Right lobe of liver (tissue), 4 donors: ENCODE measurements around the gene ACP6.

Experiments used
- CTCF ChIP-seq, 4 donors: fragments of 200-600 bp in 3 of 4; fragments of 450-650 bp in 1 of 4; IDR thresholded peaks; one replicate each; pipeline versions ENCODE4 v1.5.1 to v1.8.0; 2016 to 2022; ENCODE audit warnings: antibody characterized with exemption in 4 of 4, mild to moderate bottlenecking in 2 of 4
- POLR2A ChIP-seq: fragments of 450-650 bp; IDR thresholded peaks from one replicate; pipeline ENCODE4 v1.6.1; 2017; ENCODE audit warnings: antibody characterized with exemption, mild to moderate bottlenecking
- donor health status: DM: no; HTN: no; CAD: no.
- donor health status: DM: no; HTN: no; CAD: no.
- donor health status: DM: no; HTN: yes; CAD: no.

DNA sequence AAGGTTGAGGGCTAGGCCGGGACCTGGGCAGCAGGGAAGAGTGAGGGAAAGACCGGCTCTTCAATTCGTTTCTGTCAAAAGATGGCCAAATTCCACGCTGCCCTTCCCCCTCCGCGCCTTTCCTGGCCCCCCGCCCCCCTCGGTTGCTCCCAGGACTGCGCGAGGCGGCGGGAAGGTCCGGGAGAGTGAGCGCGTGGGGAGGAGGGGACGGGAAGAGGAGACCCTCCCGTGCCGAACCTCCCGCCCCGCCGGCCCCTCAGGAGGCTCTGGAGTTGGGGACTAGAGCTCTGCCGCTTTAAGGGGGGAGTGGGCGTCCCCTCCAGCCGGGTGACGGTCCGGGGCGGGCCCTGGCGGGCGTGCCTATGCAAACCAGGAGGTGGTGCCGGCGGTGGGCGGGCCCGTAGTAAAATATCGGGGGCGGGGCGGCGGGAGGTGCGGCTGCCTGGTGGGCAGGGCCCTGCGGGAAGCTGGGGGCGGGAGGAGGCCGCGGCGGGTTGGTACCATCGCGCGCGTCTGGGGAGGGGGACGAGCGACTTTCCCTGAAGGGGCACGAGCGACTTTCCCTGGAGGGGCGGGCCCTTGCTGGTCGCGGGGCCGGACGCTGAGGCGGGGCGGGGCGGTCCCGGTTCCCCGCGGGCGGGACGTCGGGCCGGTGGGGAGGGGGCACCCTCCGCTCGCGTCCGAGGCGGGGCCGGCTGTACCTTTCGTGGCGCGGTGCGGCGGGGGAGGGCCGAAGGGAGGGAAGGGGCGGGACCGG lies 70.8 kb downstream of the ACP6 start:
- TF ChIP-seq CTCF (IDR thresholded peaks at IDR 0.05) (no peak), POLR2A (peak; percentile 79)
